Common myeloid progenitor, CD34-positive (primary cell): ENCODE results near the gene MRPL20.

Source experiments
- CTCF ChIA-PET: fragments of 350-600 bp; sonication (Branson Sonifier 250); formaldehyde crosslinking; loops from one replicate; lab custom pipeline; 2021; ENCODE audit warnings: antibody characterized with exemption; lab: Charles Lee
- POLR2A ChIA-PET: fragments of 350-600 bp; sonication (Branson Sonifier 250); formaldehyde crosslinking; loops from one replicate; lab custom pipeline; 2021; ENCODE audit warnings: antibody characterized with exemption; lab: Charles Lee
- DNase-seq, 3 donors: peaks; one replicate each; pipeline versions ENCODE4 v3.0.0 to v3.0.0-alpha.2; 2013
- H3K27ac ChIP-seq, 2 experiments: 1 replicate in 1 of 2; 2 replicates in 1 of 2; pipeline ENCODE4 v1.7.0; 2013; ENCODE audit warnings: inconsistent platforms in 2 of 2, low read length in 2 of 2, mild to moderate bottlenecking in 2 of 2, low read depth in 1 of 2, moderate library complexity in 1 of 2; ENCODE audit not compliant: severe bottlenecking in 2 of 2, insufficient read depth in 1 of 2, poor library complexity in 1 of 2
- H3K27me3 ChIP-seq, 5 experiments: replicated peaks in 2 of 5; 1 replicate in 3 of 5; 2 replicates in 2 of 5; pipeline versions ENCODE4 v1.6.1 to v1.7.0; 2013; ENCODE audit warnings: low read length in 4 of 5, mild to moderate bottlenecking in 2 of 5, moderate library complexity in 2 of 5, inconsistent platforms in 1 of 5; ENCODE audit not compliant: insufficient read depth in 5 of 5, control insufficient read depth in 4 of 5
- H3K36me3 ChIP-seq, 4 experiments: 1 replicate in 2 of 4; 2 replicates in 2 of 4; pipeline versions ENCODE4 v1.6.1 to v1.7.0; 2013; ENCODE audit warnings: low read length in 3 of 4, control low read depth in 1 of 4, mild to moderate bottlenecking in 1 of 4; ENCODE audit not compliant: control insufficient read depth in 4 of 4, insufficient read depth in 4 of 4
- H3K4me1 ChIP-seq, 4 experiments: 1 replicate in 3 of 4; 2 replicates in 1 of 4; pipeline versions ENCODE4 v1.6.1 to v1.7.1; 2013; ENCODE audit warnings: low read length in 3 of 4, mild to moderate bottlenecking in 3 of 4, control low read depth in 1 of 4, inconsistent platforms in 1 of 4, moderate library complexity in 1 of 4; ENCODE audit not compliant: control insufficient read depth in 4 of 4, insufficient read depth in 4 of 4; ENCODE audit errors: control extremely low read depth in 1 of 4
- H3K4me3 ChIP-seq, 7 experiments: 1 replicate in 4 of 7; 2 replicates in 3 of 7; pipeline versions ENCODE4 v1.5.1 to v1.7.0; 2013; ENCODE audit warnings: mild to moderate bottlenecking in 7 of 7, low read length in 6 of 7, moderate library complexity in 6 of 7, inconsistent platforms in 2 of 7, low read depth in 2 of 7, control low read depth in 1 of 7; ENCODE audit not compliant: insufficient read depth in 4 of 7, control insufficient read depth in 1 of 7; ENCODE audit errors: extremely low read depth in 1 of 7
- H3K9me3 ChIP-seq, 5 experiments: 1 replicate in 4 of 5; 2 replicates in 1 of 5; pipeline versions ENCODE4 v1.6.1 to v1.7.1; 2013; ENCODE audit warnings: low read length in 4 of 5, mild to moderate bottlenecking in 2 of 5, inconsistent platforms in 1 of 5, low read depth in 1 of 5, moderate library complexity in 1 of 5; ENCODE audit not compliant: control insufficient read depth in 4 of 5, insufficient read depth in 2 of 5; ENCODE audit errors: control extremely low read depth in 1 of 5
- WGBS: methylation state at CpG from one replicate; pipeline ENCODE4 v1.1.5; 2013; ENCODE audit not compliant: insufficient coverage; 5-methylcytosine and 5-hydroxymethylcytosine counted together

Gene MRPL20

DNA sequence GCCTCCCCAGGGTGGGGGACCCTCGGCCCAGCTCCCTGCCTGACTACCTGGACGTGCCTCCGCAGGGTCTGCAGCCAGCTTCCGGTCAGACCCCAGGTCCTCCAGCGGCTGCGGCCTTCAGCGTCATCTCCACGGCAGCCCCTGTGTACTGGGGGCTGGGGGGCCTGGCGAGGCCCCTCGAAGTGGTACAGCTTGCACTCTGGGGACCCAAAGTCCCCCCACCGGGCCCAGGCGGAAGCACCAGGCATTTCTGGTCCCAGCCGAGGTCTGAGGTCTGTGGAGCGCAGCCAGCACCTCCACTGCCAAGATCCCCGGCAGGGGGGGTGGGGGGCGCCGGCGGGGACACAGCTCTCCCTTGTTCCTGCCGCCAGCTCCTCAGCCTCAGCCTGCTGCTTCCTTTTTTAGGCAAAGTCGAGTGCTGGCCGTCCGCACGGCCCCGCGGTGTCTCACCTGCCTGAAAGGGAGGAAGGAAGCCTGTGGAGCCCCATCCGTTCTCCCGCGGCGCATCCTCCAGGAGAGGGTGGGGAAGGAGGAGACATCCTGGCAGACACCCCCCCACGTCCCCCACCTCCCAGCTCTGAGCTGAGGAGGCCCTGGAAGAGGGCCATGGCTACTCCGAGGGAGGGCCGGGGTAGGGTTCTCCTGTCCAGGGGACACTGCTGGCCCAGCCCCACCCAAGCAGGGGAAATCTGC, 27.2 kb upstream of the MRPL20 start:
- 0% methylated on average over 23 of the region's 32 CpGs for WGBS
- ChIA-PET CTCF (interaction anchor here (0.8 to 2.7 kb wide), 10 partner anchors 8 to 68 kb away, joined by 3 to 11 read pairs (median 3); partner anchors contain the start of genes ANKRD65 and CCNL2), POLR2A (interaction anchor here (1.0 kb wide), 1 partner anchor 35 kb away, joined by 3 read pairs; the partner anchor contains the start of gene CCNL2)
- H3K9me3 ChIP-seq: no peaks in the 10 kb centered on the region
- no peaks in the 10 kb centered on the region for H3K36me3 ChIP-seq
- H3K4me3 ChIP-seq: peak overlapping the region in 5 of 7 experiments; percentile 38 to 78 (median 62)
- H3K27me3 ChIP-seq: peaks cover 0 to 3% (median 0%) of the 10 kb centered on the region in 5 experiments
- DNase-seq: peak; percentile 73 to 89 (median 89)
- peak overlapping the region in 1 of 2 experiments; percentile 61 for H3K27ac ChIP-seq
- H3K4me1 ChIP-seq: peaks cover 0 to 82% (median 57%) of the 10 kb centered on the region in 4 experiments

DNA sequence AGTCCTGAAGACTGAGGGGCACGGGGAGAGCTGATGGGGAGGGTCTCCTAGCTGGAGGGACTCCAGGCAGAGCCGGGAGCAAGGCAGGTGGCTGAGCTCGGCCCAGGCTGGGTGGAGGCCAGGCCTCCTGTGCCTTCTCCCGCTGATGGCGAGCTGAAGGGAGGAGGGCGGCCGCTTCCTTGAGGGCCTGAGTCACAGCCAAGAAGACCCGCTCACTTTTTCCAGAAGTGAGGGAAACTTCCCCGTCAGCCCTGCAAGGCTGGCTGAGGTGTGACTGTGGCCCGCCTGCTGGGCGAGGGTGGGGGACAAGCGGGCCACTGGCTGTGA, 26.7 kb upstream of the MRPL20 start:
- Histone ChIP-seq H3K27me3 (peaks cover 0 to 3% (median 0%) of the 10 kb centered on the region in 5 experiments), H3K4me3 (peak overlapping the region in 4 of 7 experiments; percentile 38 to 78 (median 49)), H3K4me1 (peaks cover 0 to 82% (median 57%) of the 10 kb centered on the region in 4 experiments), H3K9me3 (no peaks in the 10 kb centered on the region), H3K27ac (peak overlapping the region in 1 of 2 experiments; percentile 61), H3K36me3 (no peaks in the 10 kb centered on the region)
- peak; percentile 64 to 79 (median 70) for DNase-seq
- ChIA-PET POLR2A (interaction anchor here (1.0 kb wide), 1 partner anchor 35 kb away, joined by 3 read pairs; the partner anchor contains the start of gene CCNL2), CTCF (interaction anchor here (1.0 to 2.7 kb wide), 8 partner anchors 8 to 69 kb away, joined by 3 to 11 read pairs (median 3); partner anchors contain the start of genes ANKRD65 and CCNL2)
- 4% methylated on average over 11 of the region's 12 CpGs for WGBS

DNA sequence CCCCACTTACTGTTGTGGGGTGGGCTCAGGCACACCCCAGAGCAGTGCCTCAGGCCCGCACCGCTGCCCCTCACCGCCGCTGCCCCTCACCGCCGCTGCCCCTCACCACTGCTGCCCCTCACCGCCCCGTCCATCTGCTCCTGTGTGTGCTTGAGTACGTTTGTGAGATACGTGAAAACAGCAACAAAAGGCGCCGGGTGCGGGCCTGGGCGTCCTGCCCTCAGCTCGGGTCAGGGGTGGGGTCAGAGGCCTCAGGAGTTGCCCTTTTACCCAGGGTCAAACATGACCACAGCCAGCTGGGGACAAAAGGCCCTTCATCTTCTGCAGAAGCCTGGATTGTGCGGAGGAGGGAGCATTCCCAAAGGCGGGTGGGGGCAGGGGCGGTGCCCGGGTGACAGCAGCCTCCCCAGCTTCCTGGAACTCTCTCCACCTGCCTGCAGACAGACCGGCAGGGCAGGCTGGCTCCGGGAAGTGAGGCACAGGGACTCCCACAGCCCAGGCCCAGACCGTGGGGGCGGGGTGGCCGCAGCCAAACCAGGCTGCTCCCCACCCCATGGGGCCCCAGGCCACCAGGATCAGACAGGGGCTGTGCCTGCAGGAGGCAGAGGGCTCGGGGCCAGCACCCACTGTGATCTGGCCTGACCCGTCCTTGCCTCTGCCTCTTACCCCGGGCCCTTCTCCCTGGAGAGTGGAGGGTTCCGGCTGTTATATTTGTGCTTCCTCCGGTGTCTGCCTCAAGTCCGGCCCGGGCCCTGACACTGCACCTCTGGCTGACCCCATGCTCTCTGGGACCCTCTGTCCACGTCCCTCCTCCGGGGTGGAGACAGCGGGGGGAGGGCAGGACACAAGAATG, 26.1 kb upstream of the MRPL20 start:
- 41% methylated on average over 32 of the region's 34 CpGs for WGBS
- H3K9me3 ChIP-seq: no peaks in the 10 kb centered on the region
- ChIA-PET CTCF (interaction anchor here (1.0 to 2.7 kb wide), 7 partner anchors 7 to 60 kb away, joined by 3 to 11 read pairs (median 3); partner anchors contain the start of genes ANKRD65 and CCNL2), POLR2A (interaction anchor here (0.7 kb wide), 1 partner anchor 17 kb away, joined by 3 read pairs; no protein-coding TSS in a partner anchor)
- DNase-seq: peak in 1 of 3 donors; percentile 32
- peaks cover 0 to 78% (median 53%) of the 10 kb centered on the region in 4 experiments for H3K4me1 ChIP-seq
- no peaks in the 10 kb centered on the region for H3K36me3 ChIP-seq
- H3K27me3 ChIP-seq: peaks cover 0 to 3% (median 0%) of the 10 kb centered on the region in 5 experiments
- H3K27ac ChIP-seq: peak overlapping the region in 1 of 2 experiments; percentile 61
- peak overlapping the region in 3 of 7 experiments; percentile 45 to 78 (median 53) for H3K4me3 ChIP-seq

DNA sequence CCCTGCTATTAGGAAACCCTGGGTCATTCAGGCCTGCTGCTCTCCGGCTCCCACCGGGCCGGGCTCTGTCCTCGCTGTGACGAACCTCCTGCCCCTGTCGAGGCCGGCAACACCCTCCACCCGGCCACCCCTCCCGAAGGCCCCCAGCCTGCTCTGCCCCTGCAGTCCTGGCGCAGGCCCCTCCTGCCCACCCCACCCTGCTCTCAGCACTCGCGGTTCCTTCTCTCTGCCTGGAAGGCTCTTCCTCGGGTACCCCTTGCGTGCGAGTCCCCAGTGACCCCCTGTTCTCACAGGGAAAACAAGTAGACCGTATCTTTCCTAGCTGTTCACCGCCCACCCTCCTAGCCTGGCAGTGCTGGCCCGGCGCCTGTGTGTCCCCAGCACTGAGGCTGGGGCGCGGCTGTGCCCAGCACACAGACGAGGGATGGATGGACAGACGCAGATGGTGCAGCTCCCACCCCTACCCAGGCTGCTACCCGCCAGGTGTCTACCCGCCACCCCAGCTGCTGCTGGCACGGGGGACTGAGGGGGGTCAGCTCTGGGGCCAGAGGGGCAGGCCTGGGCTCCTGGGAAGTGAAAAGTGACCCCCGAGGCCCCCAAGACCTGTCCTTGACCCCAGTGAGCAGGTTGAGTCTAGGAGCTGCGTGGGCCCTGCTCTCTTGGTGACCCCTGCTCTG, 25.3 kb upstream of the MRPL20 start:
- no peaks in the 10 kb centered on the region for H3K9me3 ChIP-seq
- no peak for DNase-seq
- H3K36me3 ChIP-seq: no peaks in the 10 kb centered on the region
- peak overlapping the region in 1 of 7 experiments; percentile 19 for H3K4me3 ChIP-seq
- H3K27ac ChIP-seq: no peak overlapping the region
- peaks cover 0 to 3% (median 0%) of the 10 kb centered on the region in 5 experiments for H3K27me3 ChIP-seq
- 76% methylated on average over 21 of the region's 28 CpGs for WGBS
- ChIA-PET POLR2A (interaction anchor here (0.6 to 0.7 kb wide), 2 partner anchors 11 to 17 kb away, joined by 3 to 4 read pairs; no protein-coding TSS in a partner anchor), CTCF (interaction anchor here (0.9 to 2.7 kb wide), 4 partner anchors 8 to 34 kb away, joined by 3 to 11 read pairs (median 8); partner anchors contain the start of gene CCNL2)
- H3K4me1 ChIP-seq: peaks cover 0 to 74% (median 50%) of the 10 kb centered on the region in 4 experiments

DNA sequence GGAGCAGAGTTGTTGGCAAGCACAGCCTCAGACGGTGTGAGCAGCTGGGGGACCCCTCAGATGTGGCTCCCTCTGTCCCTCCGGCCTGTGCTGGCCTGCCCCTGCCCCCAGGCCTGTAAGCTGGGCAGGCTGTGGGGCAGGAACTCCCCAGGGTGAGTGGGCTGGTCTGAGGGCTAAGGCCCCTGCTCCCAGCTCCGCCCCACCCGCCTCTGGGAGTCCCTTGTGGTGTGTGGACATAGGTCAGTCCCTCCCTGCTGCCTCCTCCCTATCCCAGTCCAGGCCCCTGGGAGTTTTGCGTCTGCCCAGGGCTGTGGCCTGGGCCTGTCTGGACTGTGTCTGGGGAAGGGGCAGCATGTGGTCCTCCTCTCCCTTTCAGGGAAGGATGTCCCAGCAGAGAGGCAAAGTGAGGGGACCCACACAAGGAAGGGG, 24.8 kb upstream of the MRPL20 start:
- H3K27me3 ChIP-seq: peaks cover 0 to 2% (median 0%) of the 10 kb centered on the region in 5 experiments
- H3K27ac ChIP-seq: no peak overlapping the region
- DNase-seq: no peak
- POLR2A ChIA-PET: no interaction called here
- 73% methylated on average over 3 of the region's 5 CpGs for WGBS
- H3K4me3 ChIP-seq: peak overlapping the region in 1 of 7 experiments; percentile 19
- H3K9me3 ChIP-seq: no peaks in the 10 kb centered on the region
- peaks cover 0 to 72% (median 50%) of the 10 kb centered on the region in 4 experiments for H3K4me1 ChIP-seq
- CTCF ChIA-PET: interaction anchor here (0.9 to 2.0 kb wide), 2 partner anchors 9 to 32 kb away, joined by 3 to 9 read pairs; no protein-coding TSS in a partner anchor
- H3K36me3 ChIP-seq: no peaks in the 10 kb centered on the region
